ENCODE results near the gene NEU4. TPM values are rescaled to one million over a fixed set of nuclear protein-coding genes. Genes with fewer than 3 reads are reported as not detected.
A peak's percentile ranks its signal among the peaks of the same experiment; 100 is the strongest.

NEU4 gene
- total RNA-seq, 2 experiments from 2014 or later: 0.20 TPM; not detected in 1

DNA sequence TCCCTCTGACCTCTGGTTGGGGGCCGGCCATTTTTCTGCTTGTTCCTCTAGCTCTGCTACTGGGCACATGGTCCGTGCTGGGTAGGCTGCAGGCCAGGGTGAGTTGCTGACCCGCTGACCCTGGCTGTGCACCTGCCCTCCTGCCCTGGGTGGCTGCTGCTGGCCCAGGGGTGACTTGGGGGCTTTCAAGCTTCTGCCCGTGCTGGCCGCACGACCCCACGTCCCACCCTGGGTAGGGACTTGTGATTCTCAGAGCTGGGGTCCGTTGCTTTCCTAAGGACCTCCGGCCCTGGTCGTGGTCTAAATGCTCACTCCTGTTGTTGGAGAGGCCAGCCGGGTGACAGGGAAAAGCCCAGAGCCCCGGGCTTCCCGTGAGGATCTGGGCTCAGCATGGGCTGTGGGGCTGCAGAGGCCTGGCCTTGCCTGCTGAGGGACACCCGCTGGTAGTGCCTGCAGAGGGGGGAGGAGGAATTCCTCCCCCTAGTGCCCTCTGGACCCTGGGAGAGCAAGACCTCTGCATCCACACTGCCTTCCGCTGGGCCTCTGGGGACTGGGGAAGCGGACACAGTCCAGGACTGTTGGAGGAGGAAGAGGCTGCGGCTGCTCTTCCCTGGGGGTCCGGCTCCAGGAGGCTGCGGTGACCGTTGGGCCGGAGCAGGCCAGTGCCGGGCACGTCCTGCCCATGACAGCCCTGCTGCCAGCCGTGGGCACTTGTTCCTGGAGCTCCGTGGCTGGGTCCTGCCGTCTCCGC, 38.6 kb upstream of the NEU4 start:
- no peak for ATAC-seq (ENCODE audit: low read depth)
- H3K4me3 Mint-ChIP-seq: no peak overlapping the region
- no peaks in the 10 kb centered on the region for H3K9me3 Mint-ChIP-seq
- peaks cover 5% of the 10 kb centered on the region for H3K4me1 Mint-ChIP-seq
- no peak for DNase-seq
- POLR2A ChIA-PET: no interaction called here
- H3K27ac Mint-ChIP-seq: no peak overlapping the region
- H3K36me3 Mint-ChIP-seq: no peaks in the 10 kb centered on the region
- no peaks in the 10 kb centered on the region for H3K27me3 Mint-ChIP-seq

DNA sequence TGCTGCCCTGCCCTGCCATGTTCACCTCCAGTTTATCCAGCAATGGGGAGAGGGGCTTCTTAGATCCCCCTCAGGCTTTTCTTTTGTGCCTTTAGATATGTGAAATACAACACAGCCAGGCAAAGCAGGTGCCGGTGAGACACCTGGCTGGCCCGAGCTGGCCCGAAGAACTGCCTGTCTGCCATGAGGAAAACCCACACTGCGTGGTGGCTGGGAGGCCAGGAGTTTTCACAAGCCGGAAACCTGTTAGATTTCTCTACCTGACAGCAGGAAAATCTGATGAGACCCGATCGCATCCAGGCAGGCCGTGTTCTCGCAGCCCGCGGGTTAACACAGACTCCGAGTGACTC, 38.1 kb upstream of the NEU4 start:
- H3K9me3 Mint-ChIP-seq: no peaks in the 10 kb centered on the region
- DNase-seq: no peak
- no peak for ATAC-seq (ENCODE audit: low read depth)
- peaks cover 5% of the 10 kb centered on the region for H3K4me1 Mint-ChIP-seq
- POLR2A ChIA-PET: no interaction called here
- no peak overlapping the region for H3K4me3 Mint-ChIP-seq
- no peaks in the 10 kb centered on the region for H3K27me3 Mint-ChIP-seq
- no peaks in the 10 kb centered on the region for H3K36me3 Mint-ChIP-seq
- H3K27ac Mint-ChIP-seq: no peak overlapping the region

DNA sequence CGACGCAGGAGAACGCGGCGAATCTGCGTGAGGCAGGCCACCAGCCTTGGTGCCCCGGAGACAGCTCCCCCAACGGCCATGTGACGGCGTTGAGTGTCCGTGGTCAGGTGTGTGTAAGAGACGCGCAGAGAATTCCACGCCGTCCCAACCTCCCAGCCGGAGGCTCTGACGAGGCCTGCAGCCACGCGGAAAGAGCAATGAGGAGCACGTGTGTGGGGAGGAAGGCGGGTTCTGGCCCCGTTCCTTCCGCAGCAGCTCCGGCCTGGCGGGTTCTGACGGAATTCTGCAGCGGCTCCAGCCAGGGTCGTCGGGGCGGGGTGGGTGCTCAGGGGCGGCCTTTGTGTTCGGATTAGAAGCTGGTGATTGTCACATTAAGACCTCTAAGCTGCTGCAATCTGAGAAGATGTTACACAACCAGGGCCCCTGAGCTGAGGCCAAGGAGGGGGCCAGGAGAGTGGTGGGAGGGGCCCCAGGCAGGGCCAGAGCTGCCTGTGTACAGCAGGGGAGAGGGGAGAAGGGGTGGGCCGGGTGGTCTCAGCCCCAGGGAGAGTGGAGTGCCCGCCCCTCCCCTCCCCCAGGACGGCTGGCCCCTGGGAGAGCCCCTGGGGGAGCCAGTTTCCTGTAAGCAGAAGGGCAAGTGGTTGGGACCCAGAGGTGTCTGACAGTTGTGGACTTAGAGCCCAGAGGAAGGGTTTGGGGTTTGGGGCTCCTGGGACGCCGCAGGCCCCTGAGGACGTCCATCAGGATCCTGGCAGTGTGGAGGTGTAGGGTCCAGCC, 37.5 kb upstream of the NEU4 start:
- no peaks in the 10 kb centered on the region for H3K9me3 Mint-ChIP-seq
- H3K27ac Mint-ChIP-seq: peak overlapping the region; percentile 82
- peaks cover 5% of the 10 kb centered on the region for H3K4me1 Mint-ChIP-seq
- H3K4me3 Mint-ChIP-seq: peak overlapping the region; percentile 65
- POLR2A ChIA-PET: no interaction called here
- no peaks in the 10 kb centered on the region for H3K36me3 Mint-ChIP-seq
- no peaks in the 10 kb centered on the region for H3K27me3 Mint-ChIP-seq
- ATAC-seq (ENCODE audit: low read depth): peak; percentile 35
- peak; percentile 32 for DNase-seq

DNA sequence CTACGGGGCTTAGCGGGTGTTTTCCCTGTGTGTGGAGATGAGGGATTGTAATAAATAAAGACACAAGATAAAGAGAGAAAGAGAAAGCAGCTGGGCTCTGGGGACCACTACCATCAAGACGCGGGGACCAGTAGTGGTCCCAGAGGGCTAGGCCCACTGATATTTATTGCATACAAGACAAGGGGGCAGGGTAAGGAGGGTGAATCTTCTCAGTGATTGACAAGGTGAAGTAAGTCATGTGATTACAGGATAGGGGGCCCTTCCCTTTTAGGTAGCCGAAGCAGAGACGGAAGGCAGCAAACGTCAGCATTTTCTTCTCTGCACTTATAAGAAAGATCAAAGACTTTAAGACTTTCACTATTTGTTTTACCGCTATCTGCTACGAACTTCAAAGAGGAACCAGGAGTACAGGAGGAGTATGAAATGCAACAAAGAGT, 36.9 kb upstream of the NEU4 start:
- Mint-ChIP-seq H3K9me3 (no peaks in the 10 kb centered on the region), H3K27me3 (no peaks in the 10 kb centered on the region), H3K4me3 (peak overlapping the region; percentile 65), H3K27ac (peak overlapping the region; percentile 82), H3K36me3 (no peaks in the 10 kb centered on the region), H3K4me1 (peaks cover 5% of the 10 kb centered on the region)
- POLR2A ChIA-PET: no interaction called here
- ATAC-seq (ENCODE audit: low read depth) (no peak), DNase-seq (no peak)

DNA sequence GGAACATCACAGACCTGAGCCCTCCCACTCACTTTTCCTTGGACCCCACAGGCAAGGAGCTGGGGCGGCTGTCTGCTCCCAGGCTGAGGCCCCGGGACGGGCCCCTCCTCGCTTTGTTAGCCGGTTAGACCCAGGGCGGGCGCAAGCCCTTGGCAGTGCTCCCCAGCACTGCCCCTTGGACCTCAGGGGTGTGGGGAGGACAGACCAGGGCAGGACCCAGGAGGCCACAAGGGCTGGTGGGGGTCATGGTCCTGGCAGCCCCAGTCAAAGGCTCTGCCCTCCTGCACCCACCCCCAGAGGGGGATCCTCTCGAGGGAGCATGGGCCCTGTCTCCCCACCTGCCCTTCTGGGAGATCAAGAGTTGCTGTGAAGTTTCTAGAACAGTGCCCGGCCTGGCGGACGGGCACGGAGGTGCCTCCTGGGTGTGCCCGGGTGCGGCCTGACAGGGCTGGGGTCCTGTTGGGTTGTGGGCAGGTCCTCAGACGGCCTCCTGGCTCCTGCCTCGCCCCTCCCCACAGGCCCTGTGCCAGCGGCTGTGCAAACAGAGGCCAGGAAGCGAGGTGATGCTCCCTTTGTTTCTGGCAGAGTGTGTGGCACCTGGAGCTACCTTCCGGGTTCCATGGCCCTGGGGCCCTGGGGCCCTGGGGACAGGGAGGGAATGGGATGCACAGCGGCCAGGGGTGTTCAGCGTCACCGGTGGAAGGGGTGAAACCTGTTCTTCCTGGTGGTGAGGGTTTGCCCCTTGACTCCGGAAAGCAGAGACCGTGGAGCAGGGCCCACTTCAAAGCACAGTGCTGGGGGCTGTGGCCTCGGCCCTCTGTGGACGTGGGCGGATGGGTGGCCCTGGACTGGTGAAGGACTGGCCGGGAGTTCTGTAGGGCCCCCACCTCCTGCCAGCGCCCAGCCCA, 35.2 kb upstream of the NEU4 start:
- H3K9me3 Mint-ChIP-seq: no peaks in the 10 kb centered on the region
- no peak overlapping the region for H3K27ac Mint-ChIP-seq
- H3K4me3 Mint-ChIP-seq: no peak overlapping the region
- ATAC-seq (ENCODE audit: low read depth) (no peak), DNase-seq (peak; percentile 35)
- no peaks in the 10 kb centered on the region for H3K36me3 Mint-ChIP-seq
- POLR2A ChIA-PET: no interaction called here
- H3K4me1 Mint-ChIP-seq: peaks cover 5% of the 10 kb centered on the region
- H3K27me3 Mint-ChIP-seq: no peaks in the 10 kb centered on the region

DNA sequence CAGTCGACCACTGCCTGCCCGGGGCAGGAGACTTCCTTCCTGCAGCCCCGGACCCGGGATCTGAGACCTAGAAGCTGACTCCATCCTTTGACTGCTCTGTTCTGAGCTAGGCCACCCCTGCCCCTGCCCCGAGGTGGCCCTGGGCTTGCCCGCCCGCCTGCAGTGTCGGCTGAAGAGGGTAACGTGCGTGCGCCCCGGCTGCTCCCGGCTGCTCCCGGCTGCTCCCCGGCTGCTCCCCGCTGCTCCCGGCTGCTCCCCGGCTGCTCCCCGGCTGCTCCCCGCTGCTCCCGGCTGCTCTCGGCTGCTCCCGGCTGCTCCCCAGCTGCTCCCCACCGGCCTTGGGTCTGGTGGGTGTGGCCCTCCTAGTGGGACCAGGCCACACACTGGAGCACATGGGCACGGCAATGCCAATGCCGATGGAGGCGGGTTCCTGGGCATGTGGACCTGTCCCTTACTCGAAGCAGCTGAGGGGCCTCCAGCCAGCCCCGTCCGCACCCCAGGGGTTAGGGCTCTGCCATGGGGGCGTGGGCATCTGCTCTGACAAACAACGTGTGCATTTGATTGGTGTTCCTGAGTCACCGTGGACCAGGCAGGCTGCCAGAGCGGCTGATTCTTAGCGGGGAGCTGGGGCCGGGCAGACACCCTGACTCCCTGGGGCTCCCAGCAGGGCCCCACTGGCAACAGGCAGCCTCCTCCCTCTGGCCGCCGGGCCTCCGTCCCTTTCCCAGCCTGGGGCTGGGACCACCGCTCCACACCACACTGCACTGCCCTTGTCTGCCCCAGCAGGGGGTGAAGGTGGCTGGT, 34.4 kb upstream of the NEU4 start:
- POLR2A ChIA-PET: no interaction called here

DNA sequence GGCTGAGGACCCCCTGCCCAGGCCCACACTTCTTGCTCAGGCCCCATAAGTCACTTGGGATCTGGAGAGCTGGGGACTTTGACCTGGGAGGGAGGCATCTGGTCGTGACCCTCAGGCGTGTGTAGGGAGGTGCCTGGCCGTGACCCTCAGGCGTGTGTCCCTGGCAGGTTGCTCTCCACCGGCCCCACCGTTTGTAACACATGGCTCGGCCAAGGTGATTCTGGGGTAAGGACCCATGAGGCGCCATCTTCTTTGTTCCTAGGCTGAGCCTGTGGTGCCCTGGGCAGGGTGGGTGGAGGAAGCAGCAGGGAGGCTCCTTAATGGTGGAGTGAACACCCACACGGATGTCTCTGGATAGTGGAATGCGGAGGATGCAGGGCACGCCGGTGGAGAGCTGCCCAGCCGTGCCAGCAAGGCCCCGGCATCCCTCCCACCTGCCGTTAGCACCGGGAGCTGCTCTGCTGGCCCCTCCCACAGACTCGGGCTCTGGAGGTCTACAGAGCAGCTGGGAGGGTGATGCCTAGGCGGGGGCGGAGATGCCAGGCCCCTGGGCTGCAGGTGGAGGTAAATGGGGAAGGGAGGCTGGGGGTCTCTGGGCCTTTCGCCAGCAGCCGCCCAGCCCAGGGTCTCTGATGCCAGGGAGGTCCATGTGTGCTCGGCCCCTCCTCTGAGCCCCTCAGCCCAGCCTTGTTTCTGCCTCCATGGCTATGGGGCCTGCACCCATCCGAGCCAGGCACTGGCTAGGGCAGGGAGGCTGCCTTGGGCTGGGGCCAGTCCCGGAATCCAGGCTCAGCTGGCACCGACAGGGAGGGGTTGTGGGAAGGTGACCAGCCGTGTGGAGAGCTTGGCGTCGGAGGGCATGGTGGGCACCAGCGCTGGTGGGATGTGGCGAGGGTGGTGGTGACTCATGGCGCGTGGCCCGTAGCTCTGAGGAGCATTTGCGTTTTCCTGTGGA, 33.5 kb upstream of the NEU4 start:
- no peaks in the 10 kb centered on the region for H3K27me3 Mint-ChIP-seq
- no peak overlapping the region for H3K27ac Mint-ChIP-seq
- POLR2A ChIA-PET: interaction anchor here (0.7 kb wide), 1 partner anchor 41 kb away, joined by 3 read pairs; the partner anchor contains the start of gene D2HGDH
- ATAC-seq (ENCODE audit: low read depth): no peak
- H3K9me3 Mint-ChIP-seq: no peaks in the 10 kb centered on the region
- no peak for DNase-seq
- peaks cover 5% of the 10 kb centered on the region for H3K4me1 Mint-ChIP-seq
- H3K36me3 Mint-ChIP-seq: no peaks in the 10 kb centered on the region
- no peak overlapping the region for H3K4me3 Mint-ChIP-seq

More for the DNA sequence above, 34.4 kb upstream of the NEU4 start:
- peaks cover 5% of the 10 kb centered on the region for H3K4me1 Mint-ChIP-seq
- no peak for ATAC-seq (ENCODE audit: low read depth)
- H3K36me3 Mint-ChIP-seq: no peaks in the 10 kb centered on the region
- H3K27ac Mint-ChIP-seq: no peak overlapping the region
- H3K4me3 Mint-ChIP-seq: no peak overlapping the region
- no peaks in the 10 kb centered on the region for H3K9me3 Mint-ChIP-seq
- no peaks in the 10 kb centered on the region for H3K27me3 Mint-ChIP-seq
- no peak for DNase-seq

DNA sequence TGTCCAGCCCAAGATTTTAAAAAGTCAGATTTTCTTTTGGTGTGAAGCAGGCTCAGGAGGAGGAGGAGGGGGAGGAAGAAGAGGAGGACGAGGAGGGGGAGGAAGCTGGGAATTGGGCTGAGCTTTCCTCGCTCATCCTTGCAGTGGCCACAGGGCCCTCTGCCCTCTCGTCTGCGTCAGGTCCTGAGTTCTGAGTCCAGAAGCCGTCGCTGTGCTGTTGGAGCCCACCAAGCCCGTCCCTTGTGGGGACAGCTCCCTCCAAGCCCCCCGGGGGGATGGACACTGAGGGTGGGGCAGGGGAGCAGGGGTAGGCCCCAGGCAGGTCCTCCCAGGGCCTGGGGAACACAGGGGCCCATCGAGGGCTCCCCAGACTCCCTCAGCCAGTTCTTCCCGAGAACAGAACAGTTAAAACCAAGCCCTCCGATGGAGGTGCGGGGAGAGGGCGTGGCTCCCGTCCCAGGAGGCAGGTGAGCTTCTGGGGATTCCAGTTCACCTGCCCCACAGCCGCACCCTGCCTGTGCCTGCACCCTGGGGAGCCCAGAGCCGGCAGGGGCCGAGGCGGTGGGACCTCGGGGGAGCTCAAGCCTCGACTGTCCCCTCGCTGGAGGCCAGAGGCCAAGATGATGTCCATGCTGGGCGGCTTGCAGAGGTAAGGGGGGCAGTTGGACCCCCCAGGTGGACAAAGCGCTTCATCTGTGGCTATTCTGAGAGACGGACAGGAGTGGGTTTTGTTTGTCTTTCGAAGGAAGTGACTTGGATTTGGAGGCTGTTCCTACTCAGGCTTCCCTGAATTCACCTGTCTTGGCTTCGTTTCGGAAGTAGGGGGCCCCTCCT, 32.4 kb upstream of the NEU4 start, which contains the start of gene GAL3ST2:
Gene GAL3ST2, plus strand, starts transcription at position 487 of the 834 bp plus-strand sequence. Its CDS starts 134 bp downstream, at position 621.
- POLR2A ChIA-PET: no interaction called here
- Mint-ChIP-seq H3K27me3 (peaks cover 2% of the 10 kb centered on the region), H3K4me3 (no peak within 1 kb of the TSS), H3K4me1 (peaks cover 5% of the 10 kb centered on the region), H3K36me3 (no peaks in the 10 kb centered on the region), H3K9me3 (peaks cover 4% of the 10 kb centered on the region), H3K27ac (no peak within 1 kb of the TSS)
- DNase-seq (no peak), ATAC-seq (ENCODE audit: low read depth) (no peak)

DNA sequence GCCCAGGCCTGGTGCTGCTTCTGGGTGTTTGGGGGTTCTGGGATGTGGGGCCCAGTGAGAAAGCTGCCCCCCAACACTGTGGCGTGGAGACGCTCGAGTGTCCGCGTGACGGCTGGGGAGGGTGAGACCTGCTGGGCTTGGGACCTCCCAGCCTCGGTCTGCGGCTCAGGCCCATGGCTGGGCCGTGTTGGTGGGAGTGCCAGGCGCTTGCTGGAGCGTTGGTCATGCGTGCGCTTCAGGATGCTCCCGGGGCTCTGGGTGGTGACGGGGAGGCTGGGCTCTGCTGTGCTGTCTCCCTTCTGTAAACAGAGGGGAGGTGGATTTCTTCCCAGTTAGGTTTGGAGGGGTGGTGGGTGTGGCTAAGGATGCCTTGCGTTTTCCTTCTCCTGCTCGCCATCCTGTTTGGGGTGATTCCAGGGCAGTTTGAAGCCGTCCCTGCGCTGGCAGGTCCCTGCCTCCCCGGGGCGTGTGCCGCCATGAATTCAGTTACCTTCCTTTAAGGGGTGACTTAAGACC, 31.8 kb upstream of the NEU4 start:
- Mint-ChIP-seq H3K27ac (no peak overlapping the region), H3K36me3 (no peaks in the 10 kb centered on the region), H3K4me1 (peaks cover under 1% of the 10 kb centered on the region), H3K27me3 (peaks cover 2% of the 10 kb centered on the region), H3K4me3 (no peak overlapping the region), H3K9me3 (peaks cover 4% of the 10 kb centered on the region)
- no peak for DNase-seq
- POLR2A ChIA-PET: no interaction called here
- ATAC-seq (ENCODE audit: low read depth): no peak

DNA sequence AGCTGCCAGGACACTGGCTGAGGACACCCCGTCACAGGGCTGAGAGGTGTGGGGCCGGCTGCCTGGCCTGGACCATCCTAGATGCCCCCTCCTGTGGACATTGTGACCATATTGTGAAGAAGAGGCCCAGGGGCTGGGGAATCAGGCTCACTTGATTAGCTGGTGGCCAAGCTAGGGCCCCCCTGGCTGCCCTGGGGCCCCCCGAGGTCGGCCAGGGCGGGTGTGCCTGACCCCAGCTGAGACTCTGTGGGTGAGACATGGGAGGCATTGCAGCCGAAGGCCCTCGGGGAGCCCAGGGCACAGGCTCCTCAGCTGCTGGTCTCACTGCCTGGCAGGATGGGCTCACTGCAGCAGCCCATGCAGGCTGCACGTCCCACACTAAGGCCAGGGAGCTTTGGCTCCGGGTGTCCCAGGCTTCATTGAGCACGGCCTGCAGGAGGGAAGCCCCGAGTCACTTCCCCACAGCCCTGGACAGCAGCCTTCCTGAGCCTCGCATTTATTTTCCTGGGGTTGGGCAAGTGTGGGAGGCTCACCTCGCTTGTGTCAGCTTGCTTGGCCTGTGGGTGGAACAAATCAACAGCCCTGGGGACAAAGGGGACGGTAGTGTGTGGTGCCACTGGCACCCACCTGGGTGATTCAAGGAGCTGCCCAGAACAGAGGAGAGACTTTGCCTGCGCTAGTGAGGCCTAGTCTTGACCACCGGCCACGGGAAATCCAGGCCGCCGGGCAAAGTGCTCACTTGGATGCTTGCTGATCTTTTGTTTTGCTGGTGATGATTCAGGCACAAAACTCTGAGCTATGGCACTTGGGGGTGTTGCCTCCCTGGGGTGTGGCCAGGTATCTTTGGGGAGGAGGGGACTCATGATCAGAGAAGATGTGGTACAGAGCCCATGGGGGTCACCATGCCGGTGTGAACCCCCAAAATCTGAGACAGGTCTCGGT, 31.0 kb upstream of the NEU4 start:
- no peak for DNase-seq
- H3K4me3 Mint-ChIP-seq: no peak overlapping the region
- POLR2A ChIA-PET: no interaction called here
- no peaks in the 10 kb centered on the region for H3K4me1 Mint-ChIP-seq
- H3K27ac Mint-ChIP-seq: no peak overlapping the region
- no peak for ATAC-seq (ENCODE audit: low read depth)
- peaks cover 5% of the 10 kb centered on the region for H3K9me3 Mint-ChIP-seq
- no peaks in the 10 kb centered on the region for H3K36me3 Mint-ChIP-seq
- peaks cover 2% of the 10 kb centered on the region for H3K27me3 Mint-ChIP-seq

All from activated naive CD8-positive, alpha-beta T cell treated with anti-CD3 and anti-CD28 coated beads, Interleukin-2, amount 10 ng/mL, durations not matched to agents 7 days and 5 days (primary cell).